PC-9 (cell line): Measurements from ENCODE around the gene KEAP1. TPM values are rescaled to one million over a fixed set of nuclear protein-coding genes. Genes with fewer than 3 reads are reported as not detected.

Experiments
- BruUV-seq: library from RNA; stranded (reverse); fragments of 400-500 nt; replicated peaks from 2 replicates; lab custom pipeline; 2021; lab: Mats Ljungman, UMichigan
- CTCF ChIA-PET: fragments of 300-600 bp; sonication (Branson Sonifier 250); formaldehyde crosslinking; loops from one replicate; lab custom pipeline; 2022; ENCODE audit warnings: antibody characterized with exemption; lab: Charles Lee
- POLR2A ChIA-PET: fragments of 300-600 bp; sonication (Branson Sonifier 250); formaldehyde crosslinking; loops from one replicate; lab custom pipeline; 2022; ENCODE audit warnings: antibody characterized with exemption; ENCODE audit not compliant: unreplicated experiment; lab: Charles Lee
- DNase-seq, 2 experiments: peaks; one replicate each; pipeline versions ENCODE4 v3.0.0 to v3.0.0-alpha.2; 2015 to 2022; ENCODE audit warnings: mixed read lengths in 1 of 2
- H2AFZ ChIP-seq: fragments of 200-600 bp; sonication (generic); 2 replicates; pipeline ENCODE4 v1.8.1; 2017; ENCODE audit warnings: antibody characterized with exemption
- H3F3A ChIP-seq: fragments of 200-600 bp; sonication (generic); 2 replicates; pipeline ENCODE4 v1.8.1; 2017; ENCODE audit warnings: antibody characterized with exemption, mild to moderate bottlenecking, low read depth; ENCODE audit not compliant: insufficient read depth
- H3K27ac ChIP-seq: fragments of 200-600 bp; sonication (generic); 2 replicates; pipeline ENCODE4 v1.6.1; 2016; ENCODE audit warnings: mixed run types
- H3K27me3 ChIP-seq: fragments of 200-600 bp; sonication (generic); 2 replicates; pipeline ENCODE4 v1.6.1; 2016; ENCODE audit warnings: low read depth, mixed run types; ENCODE audit not compliant: insufficient read depth
- H3K36me3 ChIP-seq: fragments of 200-600 bp; sonication (generic); 2 replicates; pipeline ENCODE4 v1.6.1; 2016; ENCODE audit warnings: low read depth, mixed run types
- H3K4me1 ChIP-seq: fragments of 200-600 bp; sonication (generic); replicated peaks from 2 replicates; pipeline ENCODE4 v1.6.1; 2016; ENCODE audit warnings: mixed run types; ENCODE audit not compliant: insufficient read depth
- H3K4me2 ChIP-seq: fragments of 200-600 bp; sonication (generic); 2 replicates; pipeline ENCODE4 v1.6.1; 2017; ENCODE audit warnings: mixed run types
- H3K4me3 ChIP-seq: fragments of 200-600 bp; sonication (generic); 2 replicates; pipeline ENCODE4 v1.6.1; 2016; ENCODE audit warnings: mixed run types
- H3K79me2 ChIP-seq: fragments of 200-600 bp; sonication (generic); 2 replicates; pipeline ENCODE4 v1.6.1; 2017; ENCODE audit warnings: low read depth, mixed run types
- H3K9me2 ChIP-seq: fragments of 200-600 bp; sonication (generic); 2 replicates; pipeline ENCODE4 v1.8.1; 2017; ENCODE audit warnings: mild to moderate bottlenecking; ENCODE audit not compliant: insufficient read depth
- H3K9me3 ChIP-seq: fragments of 200-600 bp; sonication (generic); 2 replicates; pipeline ENCODE4 v1.8.1; 2016; ENCODE audit warnings: low read depth; ENCODE audit not compliant: insufficient read depth
- H4K20me1 ChIP-seq: fragments of 200-600 bp; sonication (generic); 2 replicates; pipeline ENCODE4 v1.8.1; 2017; ENCODE audit not compliant: insufficient read depth
- EZH2 ChIP-seq: fragments of 200-600 bp; sonication (generic); IDR thresholded peaks from 2 replicates; pipeline ENCODE4 v1.8.0; 2017; ENCODE audit warnings: antibody characterized with exemption, low read depth
- intact Hi-C: fragments of 100-400 bp; cut with micrococcal nuclease; formaldehyde crosslinking; loops from one replicate; pipeline ENCODE4 v1.10.0; 2022; ENCODE audit not compliant: unreplicated experiment
- total RNA-seq: library from RNA; stranded (reverse); gene quantifications from 2 replicates; pipeline ENCODE4 v1.2.3, GENCODE V29; 2021
- TF ChIP-seq, protein P1 (sequence below): fragments of 200-600 bp; sonication (generic); conservative IDR thresholded peaks from 2 replicates; pipeline ENCODE4 v1.6.1; 2017; ENCODE audit warnings: mixed run types, antibody characterized with exemption, mild to moderate bottlenecking, moderate library complexity

The KEAP1 gene
- total RNA-seq, 1 experiment from 2014 or later = 154 TPM

DNA sequence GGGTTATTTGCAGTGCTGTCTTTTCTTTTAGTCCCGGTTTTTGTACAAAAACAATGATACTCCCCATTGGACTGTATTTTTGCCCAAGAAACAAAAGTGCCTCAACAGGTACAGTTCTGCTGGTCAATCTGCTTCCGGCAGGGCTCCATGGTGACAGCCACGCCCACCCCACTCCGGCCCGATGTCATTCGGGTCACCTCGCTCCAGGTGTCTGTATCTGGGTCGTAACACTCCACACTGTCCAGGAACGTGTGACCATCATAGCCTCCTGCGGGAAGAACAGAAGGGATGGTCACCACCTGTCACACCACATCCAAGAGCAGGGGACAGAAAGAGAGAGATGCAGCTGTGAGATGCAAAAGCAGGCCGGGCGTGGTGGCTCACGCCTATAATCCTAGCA lies 16.6 kb downstream of the KEAP1 start:
- intact Hi-C loops = no loop called here
- ChIA-PET POLR2A (no interaction called here), CTCF (no interaction called here)
- no peaks in the 10 kb centered on the region for H3K9me2 ChIP-seq
- no peak overlapping the region for H3K4me2 ChIP-seq
- H3K4me1 ChIP-seq = no peaks in the 10 kb centered on the region
- H3K27me3 ChIP-seq = no peaks in the 10 kb centered on the region
- H2AFZ ChIP-seq = no peak overlapping the region
- peaks cover 47% of the 10 kb centered on the region for H4K20me1 ChIP-seq
- H3F3A ChIP-seq = peaks cover 53% of the 10 kb centered on the region
- no peak overlapping the region for H3K27ac ChIP-seq
- no peak overlapping the region for H3K4me3 ChIP-seq
- H3K36me3 ChIP-seq = peaks cover 22% of the 10 kb centered on the region
- H3K79me2 ChIP-seq = peaks cover 21% of the 10 kb centered on the region
- no peak for TF ChIP-seq EZH2
- TF ChIP-seq, protein P1, sequence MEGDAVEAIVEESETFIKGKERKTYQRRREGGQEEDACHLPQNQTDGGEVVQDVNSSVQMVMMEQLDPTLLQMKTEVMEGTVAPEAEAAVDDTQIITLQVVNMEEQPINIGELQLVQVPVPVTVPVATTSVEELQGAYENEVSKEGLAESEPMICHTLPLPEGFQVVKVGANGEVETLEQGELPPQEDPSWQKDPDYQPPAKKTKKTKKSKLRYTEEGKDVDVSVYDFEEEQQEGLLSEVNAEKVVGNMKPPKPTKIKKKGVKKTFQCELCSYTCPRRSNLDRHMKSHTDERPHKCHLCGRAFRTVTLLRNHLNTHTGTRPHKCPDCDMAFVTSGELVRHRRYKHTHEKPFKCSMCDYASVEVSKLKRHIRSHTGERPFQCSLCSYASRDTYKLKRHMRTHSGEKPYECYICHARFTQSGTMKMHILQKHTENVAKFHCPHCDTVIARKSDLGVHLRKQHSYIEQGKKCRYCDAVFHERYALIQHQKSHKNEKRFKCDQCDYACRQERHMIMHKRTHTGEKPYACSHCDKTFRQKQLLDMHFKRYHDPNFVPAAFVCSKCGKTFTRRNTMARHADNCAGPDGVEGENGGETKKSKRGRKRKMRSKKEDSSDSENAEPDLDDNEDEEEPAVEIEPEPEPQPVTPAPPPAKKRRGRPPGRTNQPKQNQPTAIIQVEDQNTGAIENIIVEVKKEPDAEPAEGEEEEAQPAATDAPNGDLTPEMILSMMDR = no peak
- no TSS peak for BruUV-seq
- DNase-seq = no peak
- no peaks in the 10 kb centered on the region for H3K9me3 ChIP-seq

GRCh38 chr19:10478903-10479384 lies 24.2 kb downstream of the KEAP1 start:
- H3K27ac ChIP-seq = no peak overlapping the region
- H2AFZ ChIP-seq = peak overlapping the region; percentile 82
- H3K27me3 ChIP-seq = no peaks in the 10 kb centered on the region
- no peaks in the 10 kb centered on the region for H3K79me2 ChIP-seq
- 0 out of 2 replicates have a peak, but pooled peaks cover 4% of the 10 kb centered on the region for H4K20me1 ChIP-seq
- ChIA-PET POLR2A (interaction anchor here (0.7 kb wide), 2 partner anchors 18 to 220 kb away, joined by 3 to 4 read pairs; no protein-coding TSS in a partner anchor), CTCF (interaction anchor here (0.6 to 1.4 kb wide), 6 partner anchors 26 to 99 kb away, joined by 3 to 6 read pairs (median 4); no protein-coding TSS in a partner anchor)
- H3K36me3 ChIP-seq = no peaks in the 10 kb centered on the region
- DNase-seq = peak; percentile 86 to 89
- H3F3A ChIP-seq = peaks cover 41% of the 10 kb centered on the region
- no peak for TF ChIP-seq EZH2
- TF ChIP-seq, protein P1 = peak; percentile 67
- H3K4me1 ChIP-seq = peaks cover 14% of the 10 kb centered on the region
- peak overlapping the region; percentile 57 for H3K4me3 ChIP-seq
- no TSS peak for BruUV-seq
- no peaks in the 10 kb centered on the region for H3K9me3 ChIP-seq
- intact Hi-C loops = loop anchor here (5.0 to 10.0 kb wide), 2 partner anchors 74 to 222 kb away; partner anchors contain the start of gene CDC37
- H3K9me2 ChIP-seq = no peaks in the 10 kb centered on the region
- H3K4me2 ChIP-seq = peak overlapping the region; percentile 97

- peaks cover 14% of the 10 kb centered on the region for H3K4me1 ChIP-seq
- no peak overlapping the region for H2AFZ ChIP-seq
- H3K79me2 ChIP-seq = no peaks in the 10 kb centered on the region
- H3K4me3 ChIP-seq = peak overlapping the region; percentile 41; the same call in 1 of the 2 replicates
- peaks cover 36% of the 10 kb centered on the region for H3F3A ChIP-seq
- H3K9me2 ChIP-seq = no peaks in the 10 kb centered on the region
- DNase-seq = no peak
- no peaks in the 10 kb centered on the region for H3K36me3 ChIP-seq
- no TSS peak for BruUV-seq
- H3K9me3 ChIP-seq = no peaks in the 10 kb centered on the region
- no peak overlapping the region for H3K27ac ChIP-seq
- 0 out of 2 replicates have a peak, but pooled peaks cover 4% of the 10 kb centered on the region for H4K20me1 ChIP-seq
- H3K4me2 ChIP-seq = peak overlapping the region; percentile 97
- H3K27me3 ChIP-seq = no peaks in the 10 kb centered on the region
- intact Hi-C loops = loop anchor here (5.0 to 10.0 kb wide), 2 partner anchors 74 to 221 kb away; partner anchors contain the start of gene CDC37
- POLR2A ChIA-PET = interaction anchor here (0.7 kb wide), 1 partner anchor 220 kb away, joined by 3 read pairs; no protein-coding TSS in a partner anchor
- CTCF ChIA-PET = interaction anchor here (0.6 to 1.4 kb wide), 6 partner anchors 50 to 216 kb away, joined by 3 to 17 read pairs (median 4); no protein-coding TSS in a partner anchor
- TF ChIP-seq EZH2 = no peak
- TF ChIP-seq, protein P1 = no peak
These were observed 24.7 kb downstream of the KEAP1 start for GRCh38 chr19:10478476-10478875.
